Right renal pelvis (tissue), 4 donors: ENCODE data around the gene CSF1R. TPM values are rescaled to one million over a fixed set of nuclear protein-coding genes. Genes with fewer than 3 reads are reported as not detected.
"Not testable (repeated sequence)": the region's sequence is repeated elsewhere in the genome, so short reads cannot be mapped to it uniquely, and the experiment has no call there.

Experiments used
- DNase-seq, 4 donors: peaks; one replicate each; pipeline ENCODE4 v3.0.0-alpha.2; 2013; ENCODE audit warnings: low read depth in 4 of 4, low spot score in 3 of 4, missing footprints in 1 of 4
- polyA plus RNA-seq, 4 donors: library from polyadenylated mRNA; unstranded; fragments of 120-200 nt; gene quantifications; one replicate each; pipeline ENCODE4 v1.2.1, GENCODE V29; 2013; ENCODE audit not compliant: insufficient read length in 4 of 4

CSF1R gene
- polyA plus RNA-seq, 4 donors = 14.7 to 15.5 (median 15.0) TPM

GRCh38 chr5:150035139-150035895 lies 51.0 kb downstream of the CSF1R start:
- DNase-seq = no peak

DNA sequence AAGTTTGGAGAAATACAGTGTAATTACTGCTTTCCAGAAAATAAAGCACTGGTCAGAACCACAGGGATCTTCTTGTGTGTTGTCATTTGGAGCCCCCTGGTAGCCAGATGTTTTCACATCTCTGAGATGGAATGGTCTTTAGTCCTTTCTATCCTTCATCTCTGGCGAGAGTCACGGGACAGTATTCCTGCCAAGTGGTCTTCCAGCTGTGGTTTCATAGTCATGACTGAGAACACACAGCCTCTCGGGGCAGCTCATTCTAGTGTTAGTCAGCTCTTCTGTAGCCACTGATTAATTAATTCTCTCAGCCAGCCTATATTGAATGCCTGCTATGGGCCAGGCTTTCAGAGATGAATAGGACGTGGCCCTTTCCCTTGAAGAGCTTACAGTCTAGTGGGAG lies 51.7 kb downstream of the CSF1R start:
- no peak for DNase-seq

DNA sequence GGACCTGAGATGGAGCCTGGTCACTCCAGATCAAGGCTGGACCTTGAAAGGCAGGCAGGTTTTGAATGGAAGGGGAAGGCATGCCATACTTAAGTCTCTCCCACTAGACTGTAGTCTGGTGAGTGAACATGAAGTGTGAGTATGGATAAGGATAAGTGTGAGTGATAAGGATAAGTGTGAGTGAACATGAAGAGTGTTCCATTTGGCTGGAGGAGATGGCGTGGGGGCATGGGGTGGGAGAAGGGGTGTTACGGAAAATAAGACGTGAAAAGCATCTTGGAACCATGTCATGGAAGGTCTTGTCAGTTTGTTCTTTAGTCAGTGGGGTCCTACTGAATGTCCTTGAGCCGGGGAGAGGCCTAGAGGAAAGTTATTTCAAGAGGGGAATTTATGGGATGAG lies 53.0 kb downstream of the CSF1R start:
- DNase-seq = no peak

DNA sequence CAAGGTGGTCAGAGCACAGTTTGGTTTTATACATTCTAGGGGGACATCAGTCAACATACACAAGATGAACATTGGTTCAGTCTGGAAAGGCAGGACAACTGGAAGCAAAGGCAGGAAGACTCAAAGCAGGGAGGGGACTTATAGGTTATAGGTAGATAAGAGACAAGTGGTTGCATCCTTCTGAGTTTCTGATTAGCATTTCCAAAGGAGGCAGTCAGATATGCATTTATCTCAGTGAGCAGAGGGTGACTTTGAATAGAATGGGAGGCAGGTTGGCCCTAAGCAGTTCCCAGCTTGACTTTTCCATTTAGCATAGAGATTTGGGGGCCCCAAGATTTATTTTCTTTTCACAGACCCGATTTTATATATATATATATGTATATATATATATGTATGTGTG lies 58.3 kb downstream of the CSF1R start:
- DNase-seq = not testable (repeated sequence)

DNA sequence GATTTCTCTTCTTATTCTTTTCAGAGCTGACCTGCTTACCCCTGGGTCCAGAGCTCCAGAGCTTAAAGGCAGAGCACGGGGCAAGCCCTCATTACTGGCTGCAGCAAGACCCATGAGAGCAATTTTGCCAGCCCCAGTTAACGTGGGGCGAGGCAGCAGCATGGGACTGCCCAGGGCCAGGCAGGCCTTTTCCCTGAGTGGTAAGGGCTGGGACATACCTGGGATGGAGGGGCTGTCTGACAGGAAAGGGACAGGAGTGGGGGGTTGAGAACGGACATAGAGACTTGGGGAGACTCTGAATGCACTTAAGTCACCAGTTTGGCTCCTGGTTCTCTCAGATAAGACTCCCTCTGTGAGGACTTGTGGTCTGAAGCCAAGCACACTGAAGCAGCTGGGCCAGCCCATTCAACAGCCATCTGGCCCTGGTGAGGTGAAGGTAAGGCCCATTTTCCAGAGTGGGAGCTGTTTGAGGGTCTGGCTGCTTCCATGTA lies 59.6 kb downstream of the CSF1R start:
- no peak for DNase-seq

GRCh38 chr5:150024346-150024984 lies 61.9 kb downstream of the CSF1R start:
- DNase-seq = no peak

DNA sequence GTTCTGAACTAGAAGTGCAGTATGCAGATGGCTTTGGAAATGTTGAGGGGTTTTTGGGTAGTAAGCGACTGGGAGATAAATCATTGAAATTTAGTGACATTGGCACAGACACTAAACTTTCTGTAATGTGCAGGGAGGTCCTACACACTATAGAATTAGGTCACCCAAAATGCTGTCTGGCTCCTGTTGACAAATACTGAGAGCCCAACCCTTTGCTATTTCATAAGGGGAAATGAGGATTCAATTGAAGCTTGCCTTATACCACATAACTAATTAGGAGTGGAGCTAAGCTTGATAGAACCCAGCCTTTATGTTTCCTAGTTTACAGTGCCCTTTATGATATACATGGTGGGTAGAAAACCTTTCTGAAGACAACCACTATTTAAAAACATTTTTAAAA lies 63.2 kb downstream of the CSF1R start:
- no peak for DNase-seq

DNA sequence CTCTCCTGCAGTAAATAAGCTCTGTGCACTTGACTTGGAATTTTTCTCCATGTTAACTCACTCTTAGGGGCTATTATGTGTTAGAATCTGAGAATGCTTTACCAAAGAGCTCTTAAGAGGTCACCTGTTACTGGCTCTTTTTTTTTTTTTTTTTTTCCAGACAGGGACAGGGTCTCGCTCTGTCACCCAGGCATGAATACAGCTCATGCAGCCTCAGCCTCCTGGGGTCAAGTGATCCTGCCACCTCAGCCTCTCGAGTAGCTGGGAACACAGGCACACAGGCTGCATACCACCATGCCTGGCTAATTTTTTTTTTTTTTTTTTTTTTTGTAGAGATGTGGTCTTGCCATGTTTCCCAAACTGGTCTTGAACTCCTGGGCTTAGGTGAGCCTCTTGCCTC lies 63.7 kb downstream of the CSF1R start:
- DNase-seq = no peak

GRCh38 chr5:150022158-150022531 lies 64.2 kb downstream of the CSF1R start:
- DNase-seq = no peak

GRCh38 chr5:150021491-150022157 lies 64.7 kb downstream of the CSF1R start:
- no peak for DNase-seq

DNA sequence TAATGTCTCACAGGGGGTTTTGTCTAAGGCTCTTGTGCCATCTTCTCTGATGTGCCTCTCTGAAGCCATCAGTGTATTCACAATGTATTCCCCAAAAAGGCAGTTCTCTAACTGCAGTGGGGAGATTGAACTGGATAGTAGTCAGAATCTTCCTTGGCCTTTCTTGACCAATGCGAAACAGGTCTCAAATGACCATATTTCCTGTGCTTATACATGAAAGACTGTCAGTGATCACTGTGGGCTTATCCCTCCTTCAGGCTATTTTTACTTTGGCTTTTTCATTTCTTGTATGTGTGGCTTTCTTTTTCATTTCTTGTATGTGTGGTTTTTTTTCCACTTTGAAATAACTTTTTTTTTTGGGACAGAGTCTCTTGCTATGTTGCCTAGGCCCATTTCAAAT lies 66.1 kb downstream of the CSF1R start:
- DNase-seq = no peak

DNA sequence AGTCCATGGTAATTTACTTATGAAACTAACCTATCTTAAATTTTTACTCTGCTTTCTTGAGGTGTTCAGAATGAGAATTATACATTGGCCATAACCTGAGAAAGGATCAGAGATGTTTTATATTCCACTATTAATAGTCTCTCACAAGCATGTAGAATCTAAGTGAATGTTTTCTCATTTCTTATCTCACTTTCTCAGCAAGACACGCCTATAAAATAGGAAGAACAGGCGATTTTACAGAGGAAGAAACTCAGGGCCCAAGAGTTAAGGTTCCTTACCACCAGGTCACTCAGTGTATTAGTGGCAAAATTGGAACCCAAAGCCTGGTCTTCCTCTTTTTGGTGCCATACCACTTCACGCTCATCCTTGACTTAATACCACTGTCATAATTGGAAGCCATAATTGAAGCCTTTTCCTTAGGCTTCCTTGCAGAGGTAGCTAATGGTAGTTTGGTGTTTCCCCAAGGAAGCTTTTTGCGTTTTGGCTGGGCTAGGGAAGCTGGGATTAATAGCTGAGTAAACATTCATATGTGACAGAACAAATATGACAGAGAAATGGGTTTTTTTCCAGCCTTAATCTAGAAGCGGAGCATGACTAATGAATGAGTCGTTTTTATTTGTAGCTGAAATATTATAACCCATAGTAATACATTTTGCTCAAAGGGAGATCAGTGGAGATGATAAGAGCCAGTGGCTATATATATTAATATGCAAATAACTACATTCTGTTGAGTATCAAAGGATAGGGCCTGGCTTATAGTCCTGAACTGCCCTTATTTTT lies 68.9 kb downstream of the CSF1R start:
- no peak for DNase-seq

DNA sequence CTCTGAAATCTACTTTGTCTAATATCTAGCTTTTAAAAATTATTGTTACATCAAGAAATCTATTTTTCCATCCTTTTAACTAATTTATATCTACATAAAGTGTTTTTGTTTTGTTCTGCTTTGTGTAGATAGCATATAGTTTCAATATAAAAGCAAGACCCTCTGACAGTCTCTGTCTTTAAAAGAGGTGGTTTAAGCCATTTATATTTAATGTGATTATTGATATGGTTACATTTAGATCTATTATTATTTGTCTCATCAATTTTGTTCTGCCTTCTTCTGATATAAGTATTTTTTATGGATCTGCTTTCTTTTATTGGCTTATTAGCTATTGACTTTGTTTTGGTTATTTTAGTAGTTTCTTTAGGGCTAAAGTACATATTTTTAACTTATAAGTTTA lies 69.8 kb downstream of the CSF1R start:
- DNase-seq = no peak

GRCh38 chr5:150015415-150015814 lies 70.9 kb downstream of the CSF1R start:
- no peak for DNase-seq

GRCh38 chr5:150014456-150014855 lies 71.9 kb downstream of the CSF1R start:
- no peak for DNase-seq

DNA sequence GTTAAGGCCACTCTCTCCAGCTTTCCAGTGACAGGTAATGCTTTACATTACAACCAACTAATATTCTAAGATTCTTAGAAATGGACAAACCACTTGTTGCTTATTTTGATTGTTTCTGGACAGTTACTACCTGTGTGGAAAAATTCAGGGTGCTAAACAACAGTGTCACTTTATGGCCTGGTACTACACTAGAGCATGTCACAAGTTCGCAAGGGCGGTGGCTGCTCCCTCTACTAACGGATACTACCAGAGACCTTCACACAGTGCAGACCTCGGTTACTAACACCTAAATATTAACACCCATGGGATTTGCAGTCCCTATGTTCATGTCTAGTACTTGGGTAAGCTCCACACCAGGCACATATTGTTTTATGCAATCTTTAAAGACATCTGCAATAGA lies 72.4 kb downstream of the CSF1R start:
- no peak for DNase-seq

DNA sequence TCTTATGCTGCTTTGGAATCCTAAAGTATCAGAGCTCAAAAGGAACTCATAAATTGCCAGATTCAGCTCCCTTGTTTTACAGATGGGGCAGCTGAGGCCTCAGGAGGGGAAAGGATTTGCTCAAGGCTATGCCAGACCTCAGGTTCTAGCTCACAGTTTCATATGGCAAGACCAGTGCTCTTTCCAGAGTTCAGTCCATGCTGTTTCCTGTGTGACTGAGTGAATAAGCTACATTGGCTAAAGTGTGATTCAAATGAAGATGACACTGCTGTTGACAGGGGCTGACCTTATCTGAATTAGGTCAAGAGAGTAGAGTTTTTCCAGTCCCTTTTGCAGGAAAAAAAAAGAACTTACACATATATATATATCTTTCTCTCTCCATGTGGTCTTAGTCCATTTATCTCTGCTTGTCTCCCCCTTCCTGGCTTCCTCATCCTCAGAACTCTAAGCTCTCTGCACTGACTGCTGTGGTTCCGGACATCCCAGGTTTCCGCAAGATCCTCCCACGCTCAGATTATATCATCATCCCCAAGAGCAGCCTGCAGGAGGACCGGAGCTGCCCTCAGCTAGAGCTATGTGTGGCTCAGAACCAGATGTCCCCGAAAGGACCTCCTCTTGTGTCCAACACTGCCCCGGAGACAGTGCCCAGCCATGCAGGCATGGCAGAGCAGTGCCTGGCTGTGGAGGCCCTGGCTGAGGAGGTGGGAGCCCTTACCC lies 76.5 kb downstream of the CSF1R start:
- no peak for DNase-seq

DNA sequence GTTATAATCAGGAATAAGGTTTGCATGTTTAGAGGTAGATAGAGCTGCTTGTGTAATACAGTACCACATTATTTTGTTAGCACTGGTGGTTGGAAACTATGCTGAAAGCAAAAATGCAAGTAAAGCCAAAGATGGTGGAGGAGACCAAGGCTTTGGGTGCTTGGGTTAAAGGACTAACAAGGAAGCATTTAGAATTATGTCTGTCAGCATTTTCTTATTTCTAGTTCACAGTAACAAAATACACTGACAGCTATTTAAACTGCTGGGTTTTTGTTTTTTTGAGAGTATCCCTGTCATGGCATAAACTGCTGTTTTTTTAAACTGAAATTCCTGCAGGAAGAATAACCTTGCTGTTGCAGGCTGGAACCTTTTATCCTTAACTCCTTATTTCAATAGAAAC lies 79.3 kb downstream of the CSF1R start:
- no peak for DNase-seq

GRCh38 chr5:150006318-150006717 lies 80.0 kb downstream of the CSF1R start:
- DNase-seq = no peak
